C1 segment of cervical spinal cord (tissue), 14 donors: ENCODE results near the gene PRDX5.
A peak's percentile ranks its signal among the peaks of the same experiment; 100 is the strongest.
"Not testable (repeated sequence)": the region's sequence is repeated elsewhere in the genome, so short reads cannot be mapped to it uniquely, and the experiment has no call there.

Experiments
- DNase-seq, 14 donors: peaks; one replicate each; lab custom pipeline; 2025; lab: John Stamatoyannopoulos, UW

Gene PRDX5

GRCh38 chr11:64305691-64306562 lies 12.0 kb upstream of the PRDX5 start:
- peak in 11 of 14 donors; percentile 42 to 77 (median 64) for DNase-seq

- DNase-seq = no peak
Measured at GRCh38 chr11:64306563-64306875, 11.4 kb upstream of the PRDX5 start.

GRCh38 chr11:64306876-64307622 lies 10.9 kb upstream of the PRDX5 start:
- DNase-seq = peak in 5 of 14 donors; percentile 18 to 61 (median 40)

- not testable (repeated sequence) for DNase-seq
Measured at GRCh38 chr11:64307795-64308194, 10.1 kb upstream of the PRDX5 start.

- no peak for DNase-seq
Measured at GRCh38 chr11:64312947-64313346, 5.0 kb upstream of the PRDX5 start.

GRCh38 chr11:64313491-64314145 lies 4.3 kb upstream of the PRDX5 start:
- DNase-seq = peak in 4 of 14 donors; percentile 22 to 73 (median 37)

- no peak for DNase-seq
Measured at GRCh38 chr11:64314146-64314804, 3.6 kb upstream of the PRDX5 start.

GRCh38 chr11:64314805-64315561 lies 2.9 kb upstream of the PRDX5 start:
- DNase-seq = no peak

GRCh38 chr11:64315667-64316526 lies 2.0 kb upstream of the PRDX5 start:
- not testable (repeated sequence) for DNase-seq

- peak in 1 of 14 donors; percentile 58 for DNase-seq
Measured at GRCh38 chr11:64316672-64317324, 1.1 kb upstream of the PRDX5 start.

- peak; percentile 69 to 98 (median 94) for DNase-seq
Measured at GRCh38 chr11:64317325-64317960, 478 bp upstream of the PRDX5 start, which contains the start of gene TRMT112. Gene TRMT112, minus strand, starts transcription at chr11:64317559. Its CDS starts 33 bp downstream, at chr11:64317526.

GRCh38 chr11:64318766-64319761 lies 1.1 kb downstream of the PRDX5 start:
- DNase-seq = no peak

GRCh38 chr11:64320556-64320955 lies 2.6 kb downstream of the PRDX5 start:
- no peak for DNase-seq

GRCh38 chr11:64321026-64321425 lies 3.1 kb downstream of the PRDX5 start:
- no peak for DNase-seq

- peak in 1 of 14 donors; percentile 34 for DNase-seq
Measured at GRCh38 chr11:64321533-64321932, 3.6 kb downstream of the PRDX5 start.

- no peak for DNase-seq
Measured at GRCh38 chr11:64322925-64323260, 5.0 kb downstream of the PRDX5 start.

- no peak for DNase-seq
Measured at GRCh38 chr11:64323373-64323772, 5.5 kb downstream of the PRDX5 start.

- DNase-seq = not testable (repeated sequence)
Measured at GRCh38 chr11:64323984-64324383, 6.1 kb downstream of the PRDX5 start.
